WI38 (cell line): Measurements from ENCODE around the gene LNX2.
A peak's percentile ranks its signal among the peaks of the same experiment; 100 is the strongest.

Experiments
- H3K4me3 ChIP-seq: 2 replicates; pipeline ENCODE4 v1.5.1; 2011; ENCODE audit warnings: low read depth, mild to moderate bottlenecking, control low read depth, low read length
- TF ChIP-seq, protein P1 (sequence below): IDR thresholded peaks from 2 replicates; pipeline ENCODE4 v1.5.1; 2012; ENCODE audit warnings: low read depth, mild to moderate bottlenecking, control low read depth, low read length

The LNX2 gene

DNA sequence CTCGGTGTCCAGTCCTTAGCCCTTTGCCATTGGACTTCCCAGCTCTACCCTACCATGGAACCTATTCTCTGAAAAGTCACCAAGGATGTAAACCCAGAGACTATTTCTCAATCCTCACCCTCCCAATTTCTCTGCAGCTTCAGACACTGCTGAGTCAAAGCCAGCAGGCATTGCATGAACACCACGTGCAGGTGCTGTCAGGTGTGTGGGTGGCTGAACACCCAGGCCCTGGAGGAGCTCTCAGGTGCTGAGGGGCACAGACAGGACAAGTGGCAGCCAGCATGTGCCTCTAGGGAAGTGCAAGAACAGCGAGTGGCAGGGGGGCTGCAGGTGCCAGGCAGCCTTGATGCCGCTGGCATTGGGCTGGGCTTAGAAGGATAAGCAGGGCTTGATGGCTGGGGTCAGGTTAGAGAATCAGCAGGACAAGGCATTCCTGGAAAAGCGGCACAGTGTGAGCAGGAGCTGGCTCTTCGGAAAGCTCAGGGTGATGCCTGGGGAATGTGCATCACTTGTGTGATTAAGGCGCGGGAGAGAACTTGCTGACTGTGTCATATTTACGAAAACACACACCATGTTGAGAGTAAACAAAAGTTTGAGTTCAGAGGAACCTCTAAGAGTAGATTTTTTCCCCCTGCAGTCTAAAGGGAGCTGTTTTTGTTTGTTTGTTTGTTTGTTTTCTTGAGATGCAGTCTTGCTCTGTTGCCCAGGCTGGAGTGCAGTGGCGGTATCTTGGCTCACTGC is 83.8 kb downstream of the LNX2 start:
- no peak overlapping the region for H3K4me3 ChIP-seq
- TF ChIP-seq, protein P1, sequence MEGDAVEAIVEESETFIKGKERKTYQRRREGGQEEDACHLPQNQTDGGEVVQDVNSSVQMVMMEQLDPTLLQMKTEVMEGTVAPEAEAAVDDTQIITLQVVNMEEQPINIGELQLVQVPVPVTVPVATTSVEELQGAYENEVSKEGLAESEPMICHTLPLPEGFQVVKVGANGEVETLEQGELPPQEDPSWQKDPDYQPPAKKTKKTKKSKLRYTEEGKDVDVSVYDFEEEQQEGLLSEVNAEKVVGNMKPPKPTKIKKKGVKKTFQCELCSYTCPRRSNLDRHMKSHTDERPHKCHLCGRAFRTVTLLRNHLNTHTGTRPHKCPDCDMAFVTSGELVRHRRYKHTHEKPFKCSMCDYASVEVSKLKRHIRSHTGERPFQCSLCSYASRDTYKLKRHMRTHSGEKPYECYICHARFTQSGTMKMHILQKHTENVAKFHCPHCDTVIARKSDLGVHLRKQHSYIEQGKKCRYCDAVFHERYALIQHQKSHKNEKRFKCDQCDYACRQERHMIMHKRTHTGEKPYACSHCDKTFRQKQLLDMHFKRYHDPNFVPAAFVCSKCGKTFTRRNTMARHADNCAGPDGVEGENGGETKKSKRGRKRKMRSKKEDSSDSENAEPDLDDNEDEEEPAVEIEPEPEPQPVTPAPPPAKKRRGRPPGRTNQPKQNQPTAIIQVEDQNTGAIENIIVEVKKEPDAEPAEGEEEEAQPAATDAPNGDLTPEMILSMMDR, result no peak

- TF ChIP-seq, protein P1, result no peak
- no peak overlapping the region for H3K4me3 ChIP-seq
Measured at GRCh38 chr13:27535546-27535945, 84.8 kb downstream of the LNX2 start.

DNA sequence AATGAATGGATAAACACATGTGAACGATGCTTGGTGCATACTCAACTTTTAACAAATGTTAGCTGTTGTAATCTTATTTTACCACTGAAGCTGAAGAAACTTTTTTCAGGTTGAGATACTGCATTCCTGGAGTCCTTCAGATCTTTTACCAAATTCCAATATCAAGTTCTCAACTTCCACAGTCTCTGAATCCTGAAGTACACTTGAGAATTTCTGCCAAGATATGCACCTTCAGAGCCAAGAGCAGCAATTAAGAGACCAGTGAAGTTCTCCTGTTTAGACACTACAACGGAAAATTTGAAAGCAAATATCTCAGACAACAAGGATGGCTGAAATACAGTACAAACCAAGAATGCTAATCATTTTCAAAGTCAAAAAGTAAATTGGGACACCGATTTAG is 85.3 kb downstream of the LNX2 start:
- TF ChIP-seq, protein P1, result no peak
- H3K4me3 ChIP-seq, result no peak overlapping the region

- TF ChIP-seq, protein P1, result no peak
- H3K4me3 ChIP-seq, result no peak overlapping the region
Measured at GRCh38 chr13:27534108-27534980, 86.0 kb downstream of the LNX2 start.

GRCh38 chr13:27533155-27533643 is 87.1 kb downstream of the LNX2 start:
- no peak overlapping the region for H3K4me3 ChIP-seq
- TF ChIP-seq, protein P1, result peak; percentile 91

GRCh38 chr13:27528908-27529307 is 91.4 kb downstream of the LNX2 start:
- TF ChIP-seq, protein P1, result no peak
- H3K4me3 ChIP-seq, result no peak overlapping the region

- H3K4me3 ChIP-seq, result no peak overlapping the region
- TF ChIP-seq, protein P1, result no peak
Measured at GRCh38 chr13:27526516-27526915, 93.8 kb downstream of the LNX2 start.
